CD4-positive, alpha-beta memory T cell (primary cell): ENCODE data around the gene CTNNA2. TPM values are rescaled to one million over a fixed set of nuclear protein-coding genes. Genes with fewer than 3 reads are reported as not detected.

Source experiments
- CTCF ChIA-PET: fragments of 350-600 bp; sonication (Branson Sonifier 250); formaldehyde crosslinking; loops from one replicate; lab custom pipeline; 2021; ENCODE audit warnings: inconsistent platforms; ENCODE audit not compliant: partially characterized antibody; lab: Charles Lee
- POLR2A ChIA-PET: fragments of 350-600 bp; sonication (Branson Sonifier 250); formaldehyde crosslinking; loops from one replicate; lab custom pipeline; 2021; ENCODE audit not compliant: partially characterized antibody; lab: Charles Lee
- DNase-seq, 5 donors: peaks; one replicate each; pipeline versions ENCODE4 v3.0.0 to v3.0.0-alpha.2; 2020 to 2022; ENCODE audit warnings: mixed read lengths in 1 of 5
- H3K27ac ChIP-seq: one replicate; pipeline ENCODE4 v1.7.0; 2013; ENCODE audit warnings: low read depth, low read length
- H3K27me3 ChIP-seq: 2 replicates; pipeline ENCODE4 v1.7.0; 2013; ENCODE audit warnings: mild to moderate bottlenecking, low read length, moderate library complexity; ENCODE audit not compliant: insufficient read depth
- H3K36me3 ChIP-seq: 2 replicates; pipeline ENCODE4 v1.7.0; 2013; ENCODE audit warnings: mild to moderate bottlenecking, low read length, moderate library complexity; ENCODE audit not compliant: insufficient read depth
- H3K4me1 ChIP-seq: 2 replicates; pipeline ENCODE4 v1.7.0; 2013; ENCODE audit warnings: mild to moderate bottlenecking, low read length, moderate library complexity; ENCODE audit not compliant: insufficient read depth
- H3K4me3 ChIP-seq, 2 donors: one replicate each; pipeline ENCODE4 v1.7.0; 2013; ENCODE audit warnings: low read length in 2 of 2, mild to moderate bottlenecking in 1 of 2
- H3K9me3 ChIP-seq, 2 donors: one replicate each; pipeline ENCODE4 v1.7.0; 2013; ENCODE audit warnings: low read length in 2 of 2, control low read depth in 1 of 2; ENCODE audit not compliant: control insufficient read depth in 1 of 2
- H3K27ac Mint-ChIP-seq, 7 donors: one replicate each; pipeline ENCODE4 v1.8.0; 2020 to 2021; ENCODE audit warnings: mixed read lengths in 7 of 7, mild to moderate bottlenecking in 6 of 7, inconsistent platforms in 3 of 7, moderate library complexity in 3 of 7
- H3K27me3 Mint-ChIP-seq, 2 donors: one replicate each; pipeline ENCODE4 v1.8.0; 2020 to 2021; ENCODE audit warnings: mixed read lengths in 2 of 2
- H3K36me3 Mint-ChIP-seq, 2 donors: one replicate each; pipeline ENCODE4 v1.8.0; 2020 to 2021; ENCODE audit warnings: mixed read lengths in 2 of 2, inconsistent platforms in 1 of 2, mild to moderate bottlenecking in 1 of 2
- H3K4me1 Mint-ChIP-seq, 4 donors: one replicate each; pipeline ENCODE4 v1.8.0; 2020 to 2021; ENCODE audit warnings: mixed read lengths in 4 of 4, mild to moderate bottlenecking in 1 of 4
- H3K4me3 Mint-ChIP-seq, 8 donors: one replicate each; pipeline ENCODE4 v1.8.0; 2020 to 2021; ENCODE audit warnings: mixed read lengths in 8 of 8, mild to moderate bottlenecking in 7 of 8, moderate library complexity in 6 of 8, inconsistent platforms in 3 of 8
- H3K9me3 Mint-ChIP-seq, 8 donors: one replicate each; pipeline ENCODE4 v1.8.0; 2020 to 2021; ENCODE audit warnings: mixed read lengths in 8 of 8, mild to moderate bottlenecking in 5 of 8, inconsistent platforms in 3 of 8, moderate library complexity in 1 of 8
- intact Hi-C: fragments of 100-400 bp; cut with micrococcal nuclease; formaldehyde crosslinking; loops from one replicate; pipeline ENCODE4 v1.15.1; 2023
- polyA plus RNA-seq, 2 donors: library from polyadenylated mRNA; unstranded; fragments of 300-500 nt; fragmentation: Illumina TruSeq; gene quantifications; one replicate each; pipeline ENCODE4 v1.2.3, GENCODE V29; 2021
- total RNA-seq, 2 experiments: library from RNA; stranded (reverse); gene quantifications; one replicate each; pipeline ENCODE4 v1.2.3, GENCODE V29; 2021

Gene CTNNA2
- total and polyA plus RNA-seq, 4 experiments from 2014 or later: not detected

- Histone ChIP-seq H3K27me3 (no peaks in the 10 kb centered on the region), H3K4me3 (no peak overlapping the region), H3K9me3 (no peaks in the 10 kb centered on the region), H3K4me1 (no peaks in the 10 kb centered on the region), H3K27ac (no peak overlapping the region), H3K36me3 (no peaks in the 10 kb centered on the region)
- H3K4me3 Mint-ChIP-seq: no peak overlapping the region
- H3K36me3 Mint-ChIP-seq: no peaks in the 10 kb centered on the region
- ChIA-PET POLR2A (no interaction called here), CTCF (no interaction called here)
- H3K9me3 Mint-ChIP-seq: peaks cover 0 to 11% (median 6%) of the 10 kb centered on the region in 8 donors
- H3K4me1 Mint-ChIP-seq: no peaks in the 10 kb centered on the region
- no peak overlapping the region for H3K27ac Mint-ChIP-seq
- intact Hi-C loops: no loop called here
- DNase-seq: no peak
- no peaks in the 10 kb centered on the region for H3K27me3 Mint-ChIP-seq
Measured at GRCh38 chr2:80326214-80326613, 813.4 kb downstream of the CTNNA2 start.

- no peak overlapping the region for H3K4me3 ChIP-seq
- peaks cover 0 to 11% (median 6%) of the 10 kb centered on the region in 8 donors for H3K9me3 Mint-ChIP-seq
- intact Hi-C loops: no loop called here
Measured at GRCh38 chr2:80326861-80327260, 814.0 kb downstream of the CTNNA2 start.

DNA sequence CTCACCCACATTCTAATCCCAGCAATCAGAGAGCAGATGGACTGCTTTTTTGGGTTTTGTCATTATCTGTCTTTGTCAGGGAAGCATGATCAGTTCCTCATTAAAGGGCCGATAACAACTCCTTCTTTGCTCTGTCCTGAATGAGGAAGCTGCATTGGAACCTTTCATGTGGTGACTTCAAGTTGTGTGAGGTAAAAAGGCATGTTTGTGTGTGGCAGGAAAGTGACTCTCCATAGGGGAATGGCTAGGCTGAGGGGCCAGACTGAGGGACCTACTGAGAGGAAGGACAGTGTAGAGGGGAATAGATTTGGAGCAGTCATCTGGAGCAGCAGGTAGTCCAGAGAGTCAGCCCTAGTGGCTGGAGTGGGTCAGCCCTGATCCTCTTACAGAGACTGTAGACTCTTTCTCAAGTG, 815.3 kb downstream of the CTNNA2 start:
- H3K27me3 ChIP-seq: no peaks in the 10 kb centered on the region
- intact Hi-C loops: no loop called here
- peaks cover 3 to 18% (median 7%) of the 10 kb centered on the region in 8 donors for H3K9me3 Mint-ChIP-seq
- no peaks in the 10 kb centered on the region for H3K36me3 Mint-ChIP-seq
- DNase-seq: no peak
- H3K9me3 ChIP-seq: no peaks in the 10 kb centered on the region
- CTCF ChIA-PET: no interaction called here
- H3K4me3 Mint-ChIP-seq: no peak overlapping the region
- H3K4me1 Mint-ChIP-seq: no peaks in the 10 kb centered on the region
- H3K36me3 ChIP-seq: no peaks in the 10 kb centered on the region
- H3K4me3 ChIP-seq: no peak overlapping the region
- H3K4me1 ChIP-seq: no peaks in the 10 kb centered on the region
- no peak overlapping the region for H3K27ac Mint-ChIP-seq
- no peaks in the 10 kb centered on the region for H3K27me3 Mint-ChIP-seq
- H3K27ac ChIP-seq: no peak overlapping the region
- POLR2A ChIA-PET: no interaction called here

More at GRCh38 chr2:80326861-80327260, 814.0 kb downstream of the CTNNA2 start:
- Mint-ChIP-seq H3K4me3 (no peak overlapping the region), H3K27me3 (no peaks in the 10 kb centered on the region), H3K27ac (no peak overlapping the region), H3K36me3 (no peaks in the 10 kb centered on the region), H3K4me1 (no peaks in the 10 kb centered on the region)
- POLR2A ChIA-PET: no interaction called here
- H3K27me3 ChIP-seq: no peaks in the 10 kb centered on the region
- CTCF ChIA-PET: no interaction called here
- H3K36me3 ChIP-seq: no peaks in the 10 kb centered on the region
- no peak overlapping the region for H3K27ac ChIP-seq
- H3K9me3 ChIP-seq: no peaks in the 10 kb centered on the region
- DNase-seq: no peak
- H3K4me1 ChIP-seq: no peaks in the 10 kb centered on the region

DNA sequence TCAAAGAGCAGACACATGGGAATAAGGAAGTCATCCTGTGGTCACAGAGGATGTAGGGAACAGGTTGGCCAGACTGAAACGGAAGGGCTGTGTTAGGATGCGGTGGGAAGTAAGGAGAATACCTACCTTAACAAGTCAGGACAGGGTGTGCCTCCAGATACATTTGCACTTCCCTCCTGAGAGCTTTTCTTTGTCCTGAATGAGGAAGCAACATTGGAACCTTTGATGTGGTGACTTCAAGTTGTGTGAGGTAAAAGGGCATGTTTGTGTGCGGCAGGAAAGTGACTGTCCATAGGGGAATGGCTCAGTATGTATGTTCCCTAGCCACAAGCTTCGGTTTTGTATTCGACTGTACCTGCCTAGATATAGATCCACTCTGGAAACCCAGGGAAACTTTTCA, 816.6 kb downstream of the CTNNA2 start:
- H3K4me1 Mint-ChIP-seq: no peaks in the 10 kb centered on the region
- Histone ChIP-seq H3K27me3 (no peaks in the 10 kb centered on the region), H3K4me1 (no peaks in the 10 kb centered on the region), H3K4me3 (no peak overlapping the region), H3K27ac (no peak overlapping the region), H3K36me3 (no peaks in the 10 kb centered on the region), H3K9me3 (no peaks in the 10 kb centered on the region)
- no peak overlapping the region for H3K27ac Mint-ChIP-seq
- intact Hi-C loops: no loop called here
- DNase-seq: no peak
- POLR2A ChIA-PET: no interaction called here
- no peaks in the 10 kb centered on the region for H3K36me3 Mint-ChIP-seq
- H3K4me3 Mint-ChIP-seq: no peak overlapping the region
- CTCF ChIA-PET: no interaction called here
- no peaks in the 10 kb centered on the region for H3K27me3 Mint-ChIP-seq
- peaks cover 3 to 21% (median 11%) of the 10 kb centered on the region in 8 donors for H3K9me3 Mint-ChIP-seq

- no peaks in the 10 kb centered on the region for H3K36me3 Mint-ChIP-seq
- Histone ChIP-seq H3K4me1 (no peaks in the 10 kb centered on the region), H3K27me3 (no peaks in the 10 kb centered on the region), H3K27ac (no peak overlapping the region), H3K4me3 (no peak overlapping the region), H3K36me3 (no peaks in the 10 kb centered on the region), H3K9me3 (no peaks in the 10 kb centered on the region)
- no peaks in the 10 kb centered on the region for H3K4me1 Mint-ChIP-seq
- no peak overlapping the region for H3K4me3 Mint-ChIP-seq
- H3K9me3 Mint-ChIP-seq: peaks cover 3 to 26% (median 13%) of the 10 kb centered on the region in 8 donors
- intact Hi-C loops: no loop called here
- DNase-seq: no peak
- no peaks in the 10 kb centered on the region for H3K27me3 Mint-ChIP-seq
- ChIA-PET POLR2A (no interaction called here), CTCF (no interaction called here)
- no peak overlapping the region for H3K27ac Mint-ChIP-seq
Measured at GRCh38 chr2:80330527-80331450, 817.9 kb downstream of the CTNNA2 start.

DNA sequence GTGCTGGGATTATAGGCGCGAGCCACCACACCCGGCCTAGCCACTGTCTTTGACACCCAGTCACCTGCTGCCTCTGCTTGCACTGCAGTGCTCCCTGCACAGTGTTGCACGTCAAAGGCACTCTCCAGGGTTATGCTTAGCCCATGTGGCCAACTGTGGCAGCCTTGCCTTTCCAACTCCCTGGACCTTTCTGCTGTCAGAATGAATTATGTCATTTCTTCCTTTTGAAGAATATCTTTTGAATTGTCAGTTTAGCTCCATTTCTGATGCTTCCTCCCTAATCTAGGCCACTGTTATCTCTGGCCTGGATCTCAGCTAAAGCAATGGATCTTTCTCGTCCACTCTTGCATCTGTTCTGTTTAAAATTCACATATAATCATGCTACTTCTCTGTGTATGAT, 821.0 kb downstream of the CTNNA2 start:
- Mint-ChIP-seq H3K27me3 (no peaks in the 10 kb centered on the region), H3K27ac (no peak overlapping the region), H3K9me3 (peaks cover 3 to 31% (median 15%) of the 10 kb centered on the region in 8 donors), H3K4me1 (no peaks in the 10 kb centered on the region), H3K36me3 (no peaks in the 10 kb centered on the region), H3K4me3 (no peak overlapping the region)
- Histone ChIP-seq H3K36me3 (no peaks in the 10 kb centered on the region), H3K9me3 (no peaks in the 10 kb centered on the region), H3K4me1 (no peaks in the 10 kb centered on the region), H3K27ac (no peak overlapping the region), H3K4me3 (no peak overlapping the region), H3K27me3 (no peaks in the 10 kb centered on the region)
- DNase-seq: no peak
- CTCF ChIA-PET: no interaction called here
- POLR2A ChIA-PET: no interaction called here
- intact Hi-C loops: no loop called here

- Mint-ChIP-seq H3K27ac (no peak overlapping the region), H3K4me1 (no peaks in the 10 kb centered on the region), H3K9me3 (peaks cover 3 to 24% (median 12%) of the 10 kb centered on the region in 8 donors), H3K4me3 (no peak overlapping the region), H3K27me3 (no peaks in the 10 kb centered on the region), H3K36me3 (no peaks in the 10 kb centered on the region)
- intact Hi-C loops: no loop called here
- Histone ChIP-seq H3K4me1 (no peaks in the 10 kb centered on the region), H3K9me3 (no peaks in the 10 kb centered on the region), H3K4me3 (no peak overlapping the region), H3K27me3 (no peaks in the 10 kb centered on the region), H3K27ac (no peak overlapping the region), H3K36me3 (no peaks in the 10 kb centered on the region)
- ChIA-PET CTCF (no interaction called here), POLR2A (no interaction called here)
- no peak for DNase-seq
Measured at GRCh38 chr2:80335411-80335810, 822.6 kb downstream of the CTNNA2 start.
